Measurements from ENCODE around the gene SSUH2.
"Not testable (repeated sequence)": the region's sequence is repeated elsewhere in the genome, so short reads cannot be mapped to it uniquely, and the experiment has no call there.

SSUH2 gene

GRCh38 chr3:8580434-8580833 is 64.2 kb downstream of the SSUH2 start:
- not testable (repeated sequence) for DNase-seq (ENCODE audit: low spot score)

- DNase-seq (ENCODE audit: low spot score), result no peak
These were observed 64.7 kb downstream of the SSUH2 start for GRCh38 chr3:8579943-8580342.

DNA sequence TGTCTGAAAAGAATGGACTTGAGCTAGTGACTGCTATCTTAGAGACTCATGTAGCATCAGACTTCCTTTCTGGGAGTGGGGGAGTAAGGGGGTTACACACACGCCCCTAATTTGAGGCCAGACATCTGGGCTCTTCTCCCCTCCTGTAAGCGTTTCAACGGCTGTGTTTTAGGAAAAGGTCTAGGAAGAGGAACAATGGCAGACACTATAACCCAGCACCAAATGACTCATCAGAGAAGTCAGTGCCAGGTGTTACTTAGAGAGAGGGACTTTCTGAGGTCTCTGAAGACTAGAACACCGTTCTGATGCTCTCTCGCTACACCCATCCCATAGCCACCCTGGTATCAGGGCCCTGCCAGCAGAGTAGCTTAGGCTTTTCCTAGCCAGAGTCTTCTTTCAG is 65.5 kb downstream of the SSUH2 start:
- DNase-seq (ENCODE audit: low spot score), result no peak

DNA sequence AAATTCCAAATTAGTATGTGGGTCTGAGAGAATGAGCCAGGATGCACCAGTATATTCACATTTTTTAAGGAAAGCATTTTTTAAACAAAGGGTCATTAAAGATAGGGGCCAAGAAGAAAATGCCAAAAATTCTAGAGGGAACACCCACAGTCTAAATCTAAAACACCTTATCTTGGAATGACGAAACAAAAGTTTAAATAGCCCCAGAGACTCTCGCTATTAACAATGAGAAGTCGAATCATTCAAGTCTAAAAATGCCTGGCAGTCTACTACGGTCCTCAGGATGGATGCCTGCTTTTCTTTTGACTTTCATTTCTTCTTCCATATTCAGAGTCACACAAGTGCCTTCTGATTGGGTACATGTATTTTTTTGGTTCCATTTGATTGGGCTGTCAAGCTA is 66.3 kb downstream of the SSUH2 start:
- no peak for DNase-seq (ENCODE audit: low spot score)

DNA sequence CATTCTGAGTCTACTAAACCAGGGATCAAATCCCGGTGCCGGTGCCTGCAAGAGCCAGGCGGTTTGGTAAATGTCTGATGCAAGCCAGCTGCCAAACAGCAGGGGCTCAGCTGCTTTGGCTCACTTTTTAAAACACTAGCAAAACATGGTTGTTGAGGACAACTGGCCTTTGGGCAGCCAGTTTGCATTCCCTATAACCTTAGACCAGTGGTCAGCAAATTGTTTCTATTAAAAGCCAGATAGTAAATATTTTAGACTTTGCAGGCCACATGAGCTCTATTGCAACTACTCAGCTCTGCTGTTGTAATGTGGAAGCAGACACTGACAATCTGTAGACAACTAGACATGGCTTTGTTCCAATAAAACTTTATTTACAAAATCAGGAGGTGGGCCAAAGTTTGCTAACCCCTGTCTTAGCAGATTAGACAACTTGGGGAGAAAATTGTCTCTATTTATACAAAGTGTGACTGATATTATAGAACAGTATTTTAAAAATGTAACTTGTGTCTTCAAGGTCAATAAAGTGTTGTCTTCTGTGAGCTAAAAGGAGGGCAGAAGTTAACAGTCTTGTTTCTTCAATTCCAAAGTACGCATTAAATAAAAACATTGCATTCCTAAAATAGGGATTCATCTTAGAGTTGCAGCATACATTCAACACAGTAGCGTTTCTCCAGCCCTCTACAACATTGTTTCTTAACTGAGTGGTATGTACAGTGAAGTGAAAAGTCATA is 67.6 kb downstream of the SSUH2 start:
- DNase-seq (ENCODE audit: low spot score), result no peak

DNA sequence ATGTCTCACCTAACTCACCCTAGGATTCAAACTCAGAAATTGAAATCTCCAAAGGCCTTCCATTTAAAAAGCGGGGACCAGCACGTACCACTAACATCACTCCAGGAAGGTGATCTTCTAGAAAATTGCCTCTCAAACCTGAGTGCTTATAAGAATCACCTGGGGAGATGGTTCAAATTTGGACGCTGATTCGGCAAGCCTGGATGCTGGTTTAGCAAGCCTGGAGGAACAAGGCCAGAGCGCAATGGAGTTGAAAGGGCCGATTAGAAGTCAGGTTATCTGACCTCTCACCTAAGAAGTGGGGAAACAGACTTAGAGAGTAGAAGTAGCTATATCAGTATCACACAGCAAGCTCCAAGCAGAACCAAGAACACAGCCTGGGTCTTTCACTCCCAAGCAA is 68.2 kb downstream of the SSUH2 start:
- no peak for DNase-seq (ENCODE audit: low spot score)

GRCh38 chr3:8575364-8576104 is 69.1 kb downstream of the SSUH2 start:
- no peak for DNase-seq (ENCODE audit: low spot score)

- no peak for DNase-seq (ENCODE audit: low spot score)
These were observed 69.8 kb downstream of the SSUH2 start for GRCh38 chr3:8574670-8575322.

DNA sequence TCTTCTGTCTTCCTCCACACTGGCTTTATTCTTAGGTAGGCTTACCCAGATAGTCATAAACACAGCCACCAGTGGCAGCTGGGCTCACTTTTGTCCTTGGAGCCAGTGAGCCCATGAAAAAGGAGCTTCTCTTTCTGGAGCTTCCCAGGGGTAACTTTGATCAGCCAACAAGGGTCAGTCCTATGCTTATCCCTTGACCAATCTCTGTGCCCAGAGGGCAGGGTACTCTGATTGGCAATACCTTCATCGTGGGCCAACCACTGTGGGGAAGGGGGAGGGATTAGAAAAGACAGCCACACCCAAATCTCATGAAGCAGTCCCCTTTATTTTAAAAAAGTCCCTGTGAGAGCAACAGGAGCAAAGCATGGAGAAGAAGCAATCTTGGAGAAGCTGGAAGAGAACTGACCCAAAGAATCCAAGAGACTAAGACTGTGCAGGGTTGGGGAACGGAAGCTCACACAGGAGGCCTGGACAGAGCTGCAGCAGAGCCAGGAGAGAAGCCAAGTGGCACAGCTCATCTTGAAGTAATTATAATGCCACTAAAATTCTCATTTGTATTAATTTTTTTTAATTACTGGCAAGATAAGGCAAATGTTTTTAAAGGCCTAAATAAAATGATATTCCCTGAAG is 70.4 kb downstream of the SSUH2 start:
- no peak for DNase-seq (ENCODE audit: low spot score)

GRCh38 chr3:8573342-8573926 is 71.2 kb downstream of the SSUH2 start:
- DNase-seq (ENCODE audit: low spot score), result no peak

DNA sequence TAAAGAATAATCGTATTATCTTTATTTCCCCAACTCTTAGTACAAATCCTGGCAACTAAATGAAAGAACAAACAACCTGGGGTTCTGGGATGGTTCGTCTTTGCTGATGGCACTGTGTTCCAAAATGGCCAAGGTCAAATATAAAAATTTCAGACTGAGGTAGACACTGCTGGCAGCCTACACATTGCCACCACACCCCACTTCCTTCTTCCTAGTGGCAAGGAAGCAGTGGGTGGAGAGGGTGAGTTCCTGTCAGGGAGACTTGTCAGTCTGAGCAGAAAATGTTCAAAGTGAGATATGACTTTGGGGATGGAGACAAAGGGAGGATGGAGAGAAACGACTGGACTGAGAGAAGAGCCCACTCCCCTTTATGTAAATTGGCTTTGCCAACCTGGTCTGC is 73.3 kb downstream of the SSUH2 start:
- no peak for DNase-seq (ENCODE audit: low spot score)
